ENCODE measurements around the gene RBM18. TPM values are rescaled to one million over a fixed set of nuclear protein-coding genes. Genes with fewer than 3 reads are reported as not detected.
A peak's percentile ranks its signal among the peaks of the same experiment; 100 is the strongest.

Gene RBM18
- total RNA-seq, 1 donor from 2014 or later = 15.3 TPM

GRCh38 chr9:122268041-122268814 lies 3.6 kb upstream of the RBM18 start:
- H3K27ac Mint-ChIP-seq = no peak overlapping the region
- no peaks in the 10 kb centered on the region for H3K9me3 Mint-ChIP-seq
- intact Hi-C loops (cut with micrococcal nuclease) = loop anchor here (10.0 kb wide), 1 partner anchor 107 kb away; the partner anchor contains the start of gene PTGS1
- ChIA-PET CTCF (no interaction called here), POLR2A (no interaction called here)
- H3K4me3 Mint-ChIP-seq = no peak overlapping the region
- peaks cover 40% of the 10 kb centered on the region for H3K4me1 Mint-ChIP-seq
- no peaks in the 10 kb centered on the region for H3K27me3 Mint-ChIP-seq
- H3K36me3 Mint-ChIP-seq (ENCODE audit: low read depth) = peaks cover 38% of the 10 kb centered on the region
- DNase-seq (no peak), ATAC-seq (ENCODE audit: low read depth) (no peak)
- no peak for TF ChIP-seq CTCF (IDR thresholded peaks at IDR 0.05)

GRCh38 chr9:122265149-122265915 lies 692 bp upstream of the RBM18 start:
- no peak for TF ChIP-seq CTCF (IDR thresholded peaks at IDR 0.05)
- intact Hi-C loops (cut with micrococcal nuclease) = loop anchor here (2.0 to 10.0 kb wide), 2 partner anchors 107 to 109 kb away; partner anchors contain the start of genes MORN5, NDUFA8 and PTGS1
- no peaks in the 10 kb centered on the region for H3K9me3 Mint-ChIP-seq
- no peaks in the 10 kb centered on the region for H3K27me3 Mint-ChIP-seq
- peak overlapping the region; percentile 100 for H3K27ac Mint-ChIP-seq
- ChIA-PET POLR2A (interaction anchor here (0.7 to 1.7 kb wide), 8 partner anchors 21 to 1814 kb away, joined by 3 to 8 read pairs (median 5); partner anchors contain the start of genes MORN5, NDUFA8, PTGS1 and ZBTB6), CTCF (interaction anchor here (0.8 to 2.2 kb wide), 5 partner anchors 11 to 167 kb away, joined by 3 to 6 read pairs (median 4); no protein-coding TSS in a partner anchor)
- peaks cover 26% of the 10 kb centered on the region for H3K36me3 Mint-ChIP-seq (ENCODE audit: low read depth)
- peak overlapping the region; percentile 99 for H3K4me3 Mint-ChIP-seq
- DNase-seq = no peak
- peaks cover 43% of the 10 kb centered on the region for H3K4me1 Mint-ChIP-seq
- ATAC-seq (ENCODE audit: low read depth) = peak; percentile 43

DNA sequence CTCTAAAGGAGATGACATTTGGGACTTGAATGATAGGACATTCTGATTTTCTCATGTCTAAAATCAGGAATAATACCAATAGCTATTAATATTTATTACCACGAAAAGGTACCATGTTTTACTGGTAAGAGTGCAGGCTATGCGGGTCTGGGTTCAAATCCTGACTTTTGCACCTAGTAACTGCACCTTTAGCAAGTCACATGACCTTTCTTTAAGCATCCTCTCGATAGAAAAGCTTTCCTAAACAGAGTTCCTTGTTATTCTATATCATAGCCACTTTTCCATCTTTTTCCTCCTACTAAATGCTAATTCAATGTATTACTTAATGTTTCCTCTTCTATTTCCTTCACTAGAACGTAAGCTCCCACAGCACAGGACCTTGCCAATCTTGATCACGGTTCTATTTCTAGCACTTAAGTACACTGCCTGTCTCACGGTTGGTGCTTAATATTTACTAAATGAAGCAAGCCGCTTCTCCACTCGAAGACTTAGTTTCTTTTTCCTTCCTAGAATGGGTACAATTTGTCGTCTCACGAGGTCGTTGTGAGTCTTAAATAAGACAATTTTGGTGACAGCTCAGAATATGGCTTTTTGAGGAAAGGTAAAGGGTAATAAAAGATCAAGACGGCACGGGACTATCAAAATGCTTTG lies 816 bp downstream of the RBM18 start:
- H3K36me3 Mint-ChIP-seq (ENCODE audit: low read depth) = peaks cover 38% of the 10 kb centered on the region
- ChIA-PET POLR2A (interaction anchor here (1.6 to 1.7 kb wide), 2 partner anchors 105 to 649 kb away, joined by 8 read pairs; partner anchors contain the start of genes MORN5, NDUFA8 and ZBTB6), CTCF (interaction anchor here (0.7 to 2.2 kb wide), 3 partner anchors 15 to 165 kb away, joined by 3 to 6 read pairs (median 4); no protein-coding TSS in a partner anchor)
- H3K9me3 Mint-ChIP-seq = no peaks in the 10 kb centered on the region
- intact Hi-C loops (cut with micrococcal nuclease) = loop anchor here (1.0 to 10.0 kb wide), 5 partner anchors 22 to 198 kb away; partner anchors contain the start of genes MORN5, NDUFA8, PTGS1 and TTLL11
- no peak for ATAC-seq (ENCODE audit: low read depth)
- H3K4me3 Mint-ChIP-seq = peak overlapping the region; percentile 99
- H3K27ac Mint-ChIP-seq = peak overlapping the region; percentile 100
- H3K27me3 Mint-ChIP-seq = no peaks in the 10 kb centered on the region
- H3K4me1 Mint-ChIP-seq = peaks cover 42% of the 10 kb centered on the region
- no peak for DNase-seq
- TF ChIP-seq CTCF (IDR thresholded peaks at IDR 0.05) = no peak

- Mint-ChIP-seq H3K4me1 (peaks cover 38% of the 10 kb centered on the region), H3K27ac (no peak overlapping the region), H3K27me3 (no peaks in the 10 kb centered on the region), H3K4me3 (no peak overlapping the region), H3K9me3 (no peaks in the 10 kb centered on the region), H3K36me3 (ENCODE audit: low read depth) (peaks cover 48% of the 10 kb centered on the region)
- ChIA-PET CTCF (no interaction called here), POLR2A (no interaction called here)
- DNase-seq (no peak), ATAC-seq (ENCODE audit: low read depth) (no peak)
- no peak for TF ChIP-seq CTCF (IDR thresholded peaks at IDR 0.05)
- intact Hi-C loops (cut with micrococcal nuclease) = loop anchor here (5.0 to 10.0 kb wide), 2 partner anchors 113 to 200 kb away; partner anchors contain the start of gene PTGS1
Observed at GRCh38 chr9:122262073-122262472, 2.6 kb downstream of the RBM18 start.
